ENCODE measurements around the gene KLK3.

- TF ChIP-seq POLR2AphosphoS5 (IDR thresholded peaks at IDR 0.05; ENCODE audit: low read depth, low read length) (no peak), CTCF (IDR thresholded peaks at IDR 0.05) (no peak), SIN3A (IDR thresholded peaks at IDR 0.05; ENCODE audit: borderline replicate concordance, insufficient read depth, low read depth, low read length) (no peak), REST (IDR thresholded peaks at IDR 0.05; ENCODE audit: insufficient read depth in 1 of 2, low read depth in 2 of 2, low read length in 1 of 2) (no peak)
Measured at GRCh38 chr19:50859849-50860248, 5.1 kb downstream of the KLK3 start.
